Measurements from ENCODE around the gene NEGR1. TPM values are rescaled to one million over a fixed set of nuclear protein-coding genes. Genes with fewer than 3 reads are reported as not detected.

The NEGR1 gene
- total and polyA plus RNA-seq, 2 donors (not counting 3 experiments of a cell fraction or from before 2014, with no cell fraction given): 6.8 to 21.8 TPM

DNA sequence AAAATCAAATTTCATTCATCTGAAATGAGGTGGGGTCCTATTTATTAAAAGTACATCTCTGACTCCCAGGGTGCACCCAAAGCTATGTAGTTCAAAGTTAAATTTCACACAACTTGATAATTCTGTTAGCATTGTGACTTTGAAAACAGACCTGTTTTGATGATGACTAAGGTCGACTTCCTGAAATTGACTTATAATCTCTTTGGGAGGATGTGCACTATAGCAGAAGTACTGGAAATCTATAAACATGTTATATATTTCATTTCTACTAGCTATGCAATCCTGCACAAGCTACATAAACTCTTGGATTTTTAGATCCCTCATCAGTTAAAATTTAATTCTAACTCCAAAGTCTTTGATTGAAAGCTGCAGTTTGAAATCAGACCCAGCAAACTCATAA lies 507.6 kb downstream of the NEGR1 start:
- dilution Hi-C loops (cut with MboI; ENCODE audit: extremely low pct_ligation_motif_present, low sequenced_read_pairs): no loop called here
- no peaks in the 10 kb centered on the region for H3K9me1 ChIP-seq (replicated peaks; ENCODE audit: control insufficient read depth, extremely low read depth, insufficient read depth, low read length)
- FAIRE-seq (no peak), DNase-seq (ENCODE audit: low read depth, low spot score) (no peak)
- no peak overlapping the region for H3K27ac ChIP-seq (ENCODE audit: insufficient read depth, low read depth, low read length)
- H3K27me3 ChIP-seq (ENCODE audit: control insufficient read depth in 2 of 2, insufficient read depth in 2 of 2, low read length in 2 of 2): no peaks in the 10 kb centered on the region
- no peaks in the 10 kb centered on the region for H3K36me3 ChIP-seq (ENCODE audit: control insufficient read depth in 2 of 2, extremely low read depth in 1 of 2, insufficient read depth in 2 of 2, low read length in 2 of 2)
- H3K9me3 ChIP-seq (replicated peaks; ENCODE audit: control insufficient read depth, insufficient read depth, low read length): no peaks in the 10 kb centered on the region
- H2AFZ ChIP-seq (ENCODE audit: low read depth, low read length): no peak overlapping the region
- no peak overlapping the region for H3K9ac ChIP-seq (replicated peaks; ENCODE audit: extremely low read depth, insufficient read depth, low read length)
- ChIA-PET POLR2A (no interaction called here), CTCF (no interaction called here)
- no peaks in the 10 kb centered on the region for H3K79me2 ChIP-seq (ENCODE audit: control insufficient read depth, insufficient read depth, low read length)
- TF ChIP-seq EZH2 (IDR thresholded peaks at IDR 0.05; ENCODE audit: borderline replicate concordance, low read depth, low read length, severe bottlenecking) (no peak), MYC (IDR thresholded peaks at IDR 0.05; ENCODE audit: low read depth, low read length) (no peak), POLR2AphosphoS5 (IDR thresholded peaks at IDR 0.05; ENCODE audit: insufficient read depth, low read depth, low read length) (no peak), JUN (IDR thresholded peaks at IDR 0.05; ENCODE audit: borderline replicate concordance, insufficient read depth, insufficient read length, low read depth) (no peak), POLR2A (IDR thresholded peaks at IDR 0.05; ENCODE audit: low read depth, low read length) (no peak), FOS (IDR thresholded peaks at IDR 0.05; ENCODE audit: borderline replicate concordance, insufficient read depth, low read length) (no peak), GATA2 (IDR thresholded peaks at IDR 0.05; ENCODE audit: insufficient read depth, insufficient read length, low read depth, low read length) (no peak)
- TF ChIP-seq, protein P1, sequence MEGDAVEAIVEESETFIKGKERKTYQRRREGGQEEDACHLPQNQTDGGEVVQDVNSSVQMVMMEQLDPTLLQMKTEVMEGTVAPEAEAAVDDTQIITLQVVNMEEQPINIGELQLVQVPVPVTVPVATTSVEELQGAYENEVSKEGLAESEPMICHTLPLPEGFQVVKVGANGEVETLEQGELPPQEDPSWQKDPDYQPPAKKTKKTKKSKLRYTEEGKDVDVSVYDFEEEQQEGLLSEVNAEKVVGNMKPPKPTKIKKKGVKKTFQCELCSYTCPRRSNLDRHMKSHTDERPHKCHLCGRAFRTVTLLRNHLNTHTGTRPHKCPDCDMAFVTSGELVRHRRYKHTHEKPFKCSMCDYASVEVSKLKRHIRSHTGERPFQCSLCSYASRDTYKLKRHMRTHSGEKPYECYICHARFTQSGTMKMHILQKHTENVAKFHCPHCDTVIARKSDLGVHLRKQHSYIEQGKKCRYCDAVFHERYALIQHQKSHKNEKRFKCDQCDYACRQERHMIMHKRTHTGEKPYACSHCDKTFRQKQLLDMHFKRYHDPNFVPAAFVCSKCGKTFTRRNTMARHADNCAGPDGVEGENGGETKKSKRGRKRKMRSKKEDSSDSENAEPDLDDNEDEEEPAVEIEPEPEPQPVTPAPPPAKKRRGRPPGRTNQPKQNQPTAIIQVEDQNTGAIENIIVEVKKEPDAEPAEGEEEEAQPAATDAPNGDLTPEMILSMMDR (IDR thresholded peaks at IDR 0.05; ENCODE audit: extremely low read depth in 1 of 2, insufficient read depth in 1 of 2, low read depth in 1 of 2, low read length in 2 of 2): no peak
- TF ChIP-seq, protein P2, sequence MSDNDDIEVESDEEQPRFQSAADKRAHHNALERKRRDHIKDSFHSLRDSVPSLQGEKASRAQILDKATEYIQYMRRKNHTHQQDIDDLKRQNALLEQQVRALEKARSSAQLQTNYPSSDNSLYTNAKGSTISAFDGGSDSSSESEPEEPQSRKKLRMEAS (IDR thresholded peaks at IDR 0.05; ENCODE audit: insufficient read depth, insufficient read length): no peak
- BruUV-seq (replicated peaks): no TSS peak
- no peaks in the 10 kb centered on the region for H3K4me1 ChIP-seq (ENCODE audit: control insufficient read depth, extremely low read depth, insufficient read depth, low read length)
- H3K4me2 ChIP-seq (ENCODE audit: insufficient read depth, low read length): no peak overlapping the region
- no peaks in the 10 kb centered on the region for H4K20me1 ChIP-seq (replicated peaks; ENCODE audit: control insufficient read depth, extremely low read depth, insufficient read depth, low read length)
- no peak overlapping the region for H3K4me3 ChIP-seq (replicated peaks in 1 of 3; ENCODE audit: insufficient read depth in 1 of 3, low read depth in 1 of 3, low read length in 3 of 3)
- intact Hi-C loops (cut with micrococcal nuclease): no loop called here
